GM12878 (cell line): ENCODE data around the gene ADCY6. TPM values are rescaled to one million over a fixed set of nuclear protein-coding genes. Genes with fewer than 3 reads are reported as not detected.

Experiments used
- ATAC-seq: fragments of 200-7000 bp; cut with Tn5 transposase; 3 replicates; pipeline ENCODE4 v1.9.1; 2020; ENCODE audit warnings: mild to moderate bottlenecking, moderate library complexity
- BruUV-seq: library from RNA; stranded (reverse); fragments of 400-500 nt; replicated peaks from 2 replicates; lab custom pipeline; 2021; lab: Mats Ljungman, UMichigan
- CTCF ChIA-PET: fragments of 300-600 bp; sonication (Branson Sonifier 250); formaldehyde crosslinking; extraction: SDS; loops from one replicate; lab custom pipeline; 2021; ENCODE audit warnings: inconsistent platforms; lab: Yijun Ruan, JAX
- POLR2A ChIA-PET: fragments of 350-600 bp; formaldehyde crosslinking; extraction: SDS; loops from one replicate; lab custom pipeline; 2021; ENCODE audit warnings: inconsistent platforms; lab: Charles Lee
- RAD21 ChIA-PET: fragments of 300-600 bp; sonication (Branson Sonifier 250); formaldehyde crosslinking; loops from one replicate; lab custom pipeline; 2023; ENCODE audit warnings: antibody characterized with exemption; ENCODE audit not compliant: unreplicated experiment; lab: Charles Lee
- SMC1A ChIA-PET: fragments of 300-600 bp; sonication (Branson Sonifier 250); formaldehyde crosslinking; loops from one replicate; lab custom pipeline; 2023; ENCODE audit not compliant: unreplicated experiment, uncharacterized antibody; lab: Charles Lee
- DNase-seq: peaks from one replicate; pipeline ENCODE4 v3.0.0-alpha.2; 2011; ENCODE audit warnings: low read depth, low spot score
- FAIRE-seq: peaks from 3 replicates; lab custom pipeline; 2011; peaks lifted over from hg19 to GRCh38; lab: Jason Lieb, UNC
- H2AFZ ChIP-seq: 2 replicates; pipeline ENCODE4 v1.6.0; 2011; ENCODE audit warnings: low read depth, low read length, control low read depth; ENCODE audit not compliant: control insufficient read depth
- H3K27ac ChIP-seq: 2 replicates; pipeline ENCODE4 v1.5.1; 2011; ENCODE audit warnings: control low read depth; ENCODE audit not compliant: control insufficient read depth, insufficient read depth
- H3K27me3 ChIP-seq, 2 experiments: replicated peaks in 1 of 2; 2 replicates each; pipeline versions ENCODE4 v1.6.0 to v1.6.1; 2011; ENCODE audit warnings: low read length in 1 of 2; ENCODE audit not compliant: control insufficient read depth in 2 of 2, insufficient read depth in 2 of 2
- H3K36me3 ChIP-seq, 2 experiments: 2 replicates each; pipeline ENCODE4 v1.5.1; 2011; ENCODE audit warnings: low read length in 1 of 2; ENCODE audit not compliant: control insufficient read depth in 2 of 2, insufficient read depth in 2 of 2
- H3K4me1 ChIP-seq: 2 replicates; pipeline ENCODE4 v1.6.1; 2011; ENCODE audit warnings: mild to moderate bottlenecking, low read length, moderate library complexity, mixed read lengths; ENCODE audit not compliant: control insufficient read depth, insufficient read depth
- H3K4me2 ChIP-seq: 2 replicates; pipeline ENCODE4 v1.6.0; 2011; ENCODE audit warnings: control low read depth; ENCODE audit not compliant: control insufficient read depth, insufficient read depth
- H3K4me3 ChIP-seq: fragments of 200-600 bp; sonication (generic); 2 replicates; pipeline ENCODE4 v1.5.1; 2016
- H3K79me2 ChIP-seq: 2 replicates; pipeline ENCODE4 v1.6.0; 2011; ENCODE audit warnings: low read length; ENCODE audit not compliant: control insufficient read depth, insufficient read depth
- H3K9ac ChIP-seq: 2 replicates; pipeline ENCODE4 v1.8.0; 2011; ENCODE audit warnings: low read length, control low read depth, mixed read lengths; ENCODE audit not compliant: control insufficient read depth, insufficient read depth
- H3K9me3 ChIP-seq: replicated peaks from 3 replicates; pipeline ENCODE4 v1.5.1; 2011; ENCODE audit warnings: mild to moderate bottlenecking, low read length; ENCODE audit not compliant: control insufficient read depth, insufficient read depth
- H4K20me1 ChIP-seq: 2 replicates; pipeline ENCODE4 v1.6.0; 2011; ENCODE audit not compliant: control insufficient read depth, insufficient read depth
- BMI1 ChIP-seq: fragments of 450-650 bp; IDR thresholded peaks from 2 replicates; pipeline ENCODE4 v1.6.1; 2016; ENCODE audit warnings: mild to moderate bottlenecking, moderate library complexity, borderline replicate concordance
- FOXM1 ChIP-seq: IDR thresholded peaks from 2 replicates; pipeline ENCODE4 v1.6.1; 2012; ENCODE audit warnings: low read depth, mild to moderate bottlenecking, inconsistent platforms, low read length, moderate library complexity
- MEF2A ChIP-seq: IDR thresholded peaks from 2 replicates; pipeline ENCODE4 v1.6.1; 2011; ENCODE audit warnings: low read depth, mild to moderate bottlenecking, low read length, moderate library complexity; ENCODE audit not compliant: insufficient read depth
- MTA2 ChIP-seq: fragments of 450-650 bp; IDR thresholded peaks from 2 replicates; pipeline ENCODE4 v1.6.1; 2016; ENCODE audit warnings: low read depth, mild to moderate bottlenecking, moderate library complexity
- POLR2A ChIP-seq: IDR thresholded peaks from 2 replicates; pipeline ENCODE4 v1.6.1; 2011; ENCODE audit warnings: low read depth, mild to moderate bottlenecking, low read length
- PRDM15 ChIP-seq: fragments of 450-650 bp; formaldehyde crosslinking; IDR thresholded peaks from 2 replicates; pipeline ENCODE4 v1.4.0; 2020; ENCODE audit warnings: mild to moderate bottlenecking, moderate library complexity
- RAD21 ChIP-seq: IDR thresholded peaks from 2 replicates; pipeline ENCODE4 v1.6.1; 2011; ENCODE audit warnings: mild to moderate bottlenecking, low read depth, low read length, moderate library complexity; ENCODE audit not compliant: insufficient read depth
- RBBP5 ChIP-seq: fragments of 200-600 bp; sonication (generic); conservative IDR thresholded peaks from 2 replicates; pipeline ENCODE4 v1.6.1; 2016
- SREBF1 ChIP-seq: IDR thresholded peaks from 2 replicates; pipeline ENCODE4 v1.6.1; 2012; ENCODE audit warnings: mild to moderate bottlenecking, low read length
- TCF3 ChIP-seq: IDR thresholded peaks from 2 replicates; pipeline ENCODE4 v1.6.1; 2012; ENCODE audit warnings: low read depth, mild to moderate bottlenecking, low read length, borderline replicate concordance; ENCODE audit not compliant: insufficient read depth
- ZBTB33 ChIP-seq: fragments of 450-650 bp; IDR thresholded peaks from 2 replicates; pipeline ENCODE4 v1.6.1; 2017; ENCODE audit warnings: mild to moderate bottlenecking
- ZNF622 ChIP-seq: fragments of 450-650 bp; IDR thresholded peaks from 2 replicates; pipeline ENCODE4 v1.6.1; 2017; ENCODE audit warnings: mild to moderate bottlenecking, inconsistent platforms
- WGBS: methylation state at CpG from one replicate; pipeline ENCODE4 v1.1.6; 2016; ENCODE audit warnings: low lambda C conversion rate; ENCODE audit not compliant: insufficient replicate concordance, insufficient coverage; ENCODE audit errors: missing lambda C conversion rate; 5-methylcytosine and 5-hydroxymethylcytosine counted together
- in situ Hi-C: fragments of 300-500 bp; cut with MboI; formaldehyde crosslinking; loops from 9 replicates; pipeline ENCODE4 v1.14.3; 2018; ENCODE audit warnings: mixed read lengths
- intact Hi-C: fragments of 100-400 bp; cut with micrococcal nuclease; formaldehyde crosslinking; loops from one replicate; pipeline ENCODE4 v1.14.2; 2022; ENCODE audit not compliant: unreplicated experiment
- polyA plus RNA-seq, 11 experiments: library from polyadenylated mRNA; depleted of rRNA in 4 of 11; unstranded in 6 of 11; stranded (reverse) in 5 of 11; fragments of >200 nt; fragmentation: Nextera tagmentation in 4 of 11; fragmentation: Illumina TruSeq in 1 of 11; extraction: Ambion mirVana in 4 of 11; extraction: Trizol in 1 of 11; gene quantifications; 1 replicate in 1 of 11; 2 replicates in 10 of 11; pipeline versions ENCODE4 v1.2.1 to v1.2.3, GENCODE V29; 2011 to 2016; ENCODE audit warnings: inconsistent platforms in 2 of 11, missing spikeins in 2 of 11, low read depth in 1 of 11
- total RNA-seq, 4 experiments: library from RNA; depleted of rRNA in 3 of 4; stranded (reverse); fragments of >200 nt in 3 of 4; fragmentation: Illumina TruSeq in 1 of 4; extraction: Trizol in 1 of 4; gene quantifications; 2 replicates each; pipeline versions ENCODE4 v1.2.1 to v1.2.3, GENCODE V29; 2013 to 2021
- TF ChIP-seq, protein P1 (sequence below): fragments of 450-650 bp; IDR thresholded peaks from 2 replicates; pipeline ENCODE4 v1.6.1; 2018; ENCODE audit warnings: borderline replicate concordance, mild to moderate bottlenecking; ENCODE audit not compliant: partially characterized antibody

The ADCY6 gene
- total and polyA plus RNA-seq, 10 of the 15 experiments (the other 5 are each of a cell fraction or from before 2014, with no cell fraction given) = 0.03 to 2.0 (median 0.14) TPM; not detected in 1

DNA sequence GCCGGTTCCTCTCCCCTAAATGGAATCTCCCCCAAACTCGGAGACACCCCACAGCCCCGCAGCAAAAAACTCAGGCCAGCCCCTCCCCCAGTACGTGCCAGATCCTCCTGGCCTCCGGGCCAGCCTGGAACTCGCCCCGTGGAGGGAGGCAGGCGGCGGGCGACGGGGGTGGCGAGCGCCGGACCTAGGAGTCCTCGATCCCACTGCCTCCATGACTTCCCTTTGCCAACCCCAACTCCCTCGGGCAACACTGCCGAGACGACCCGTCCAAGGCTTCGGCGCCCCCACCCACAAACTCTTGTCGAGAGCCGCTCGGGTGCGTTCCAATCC is 400 bp downstream of the ADCY6 start (continued):
- TF ChIP-seq ZBTB33 (no peak), PRDM15 (CRISPR knock-in tag) (no peak)

DNA sequence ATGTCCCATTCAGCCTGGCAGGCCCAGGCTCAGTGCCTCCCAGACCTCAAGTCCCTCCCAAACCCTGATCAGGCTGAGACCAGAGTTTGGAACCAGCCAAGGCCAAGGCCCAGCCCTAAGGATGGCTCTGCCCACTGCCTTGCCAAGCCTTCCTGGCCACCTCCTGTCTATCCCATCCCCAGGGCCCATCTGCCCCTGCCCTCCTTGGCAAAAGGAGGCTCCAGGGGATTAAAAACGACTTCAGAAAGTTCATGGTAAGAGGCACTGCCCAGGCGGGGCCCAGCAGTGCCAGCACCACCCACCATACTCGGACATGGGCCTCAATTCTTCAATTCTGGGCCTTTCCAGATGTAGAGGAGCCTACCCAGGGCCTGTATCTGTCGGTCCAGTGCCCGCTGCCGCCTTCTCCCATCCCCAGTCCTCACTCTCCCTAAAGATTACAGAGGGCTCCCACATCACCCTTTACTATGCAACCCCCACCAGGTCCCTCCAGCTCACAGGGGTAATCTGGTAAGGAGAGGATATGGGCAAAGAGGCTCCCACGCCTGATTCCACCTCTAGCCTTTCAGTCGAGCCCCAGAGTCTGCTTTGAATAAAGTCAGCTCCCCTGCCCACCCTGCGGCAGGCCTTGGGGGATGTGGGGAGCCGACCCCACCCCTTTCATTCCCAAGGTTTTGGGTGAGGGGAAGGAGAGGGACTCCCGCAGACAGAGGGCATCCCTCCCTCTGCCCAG is 932 bp downstream of the ADCY6 start:
- ChIA-PET RAD21 (no interaction called here), SMC1A (no interaction called here), CTCF (interaction anchor here (0.6 to 3.0 kb wide), 3 partner anchors 27 to 66 kb away, joined by 3 to 31 read pairs (median 3); no protein-coding TSS in a partner anchor), POLR2A (no interaction called here)
- in situ Hi-C loops = no loop called here
- Histone ChIP-seq H3K9ac (no peak overlapping the region), H3K27ac (no peak overlapping the region), H3K79me2 (no peaks in the 10 kb centered on the region), H2AFZ (no peak overlapping the region), H4K20me1 (no peaks in the 10 kb centered on the region), H3K9me3 (no peaks in the 10 kb centered on the region), H3K4me3 (no peak overlapping the region), H3K4me2 (no peak overlapping the region), H3K27me3 (no peaks in the 10 kb centered on the region), H3K36me3 (no peaks in the 10 kb centered on the region), H3K4me1 (no peaks in the 10 kb centered on the region)
- no TSS peak for BruUV-seq
- no peak for FAIRE-seq
- ATAC-seq = peak; percentile 13
- no peak for DNase-seq
- intact Hi-C loops = no loop called here
- 25% methylated on average over 11 of the region's 11 CpGs for WGBS
- TF ChIP-seq TCF3 = no peak
- TF ChIP-seq SREBF1 = no peak
- TF ChIP-seq MEF2A = no peak
- TF ChIP-seq FOXM1 = no peak
- no peak for TF ChIP-seq ZNF622
- TF ChIP-seq MTA2 = no peak
- TF ChIP-seq POLR2A = no peak
- no peak for TF ChIP-seq RBBP5
- TF ChIP-seq, protein P1, sequence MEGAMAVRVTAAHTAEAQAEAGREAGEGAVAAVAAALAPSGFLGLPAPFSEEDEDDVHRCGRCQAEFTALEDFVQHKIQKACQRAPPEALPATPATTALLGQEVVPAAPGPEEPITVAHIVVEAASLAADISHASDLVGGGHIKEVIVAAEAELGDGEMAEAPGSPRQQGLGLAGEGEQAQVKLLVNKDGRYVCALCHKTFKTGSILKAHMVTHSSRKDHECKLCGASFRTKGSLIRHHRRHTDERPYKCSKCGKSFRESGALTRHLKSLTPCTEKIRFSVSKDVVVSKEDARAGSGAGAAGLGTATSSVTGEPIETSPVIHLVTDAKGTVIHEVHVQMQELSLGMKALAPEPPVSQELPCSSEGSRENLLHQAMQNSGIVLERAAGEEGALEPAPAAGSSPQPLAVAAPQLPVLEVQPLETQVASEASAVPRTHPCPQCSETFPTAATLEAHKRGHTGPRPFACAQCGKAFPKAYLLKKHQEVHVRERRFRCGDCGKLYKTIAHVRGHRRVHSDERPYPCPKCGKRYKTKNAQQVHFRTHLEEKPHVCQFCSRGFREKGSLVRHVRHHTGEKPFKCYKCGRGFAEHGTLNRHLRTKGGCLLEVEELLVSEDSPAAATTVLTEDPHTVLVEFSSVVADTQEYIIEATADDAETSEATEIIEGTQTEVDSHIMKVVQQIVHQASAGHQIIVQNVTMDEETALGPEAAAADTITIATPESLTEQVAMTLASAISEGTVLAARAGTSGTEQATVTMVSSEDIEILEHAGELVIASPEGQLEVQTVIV = no peak
- no peak for TF ChIP-seq BMI1
- no peak for TF ChIP-seq RAD21
